ENCODE data around the gene PPP1R9A.

PPP1R9A gene

GRCh38 chr7:94907026-94907810 lies at the start of gene PPP1R9A:
PPP1R9A (plus strand) TSS chr7:94907594; CDS start chr7:94910114, 2,520 bp downstream.
- DNase-seq, result no peak

- DNase-seq, result no peak
Observed at GRCh38 chr7:94871132-94871531, 36.3 kb upstream of the PPP1R9A start.

GRCh38 chr7:94873239-94873638 lies 34.2 kb upstream of the PPP1R9A start:
- no peak for DNase-seq

GRCh38 chr7:94874036-94874785 lies 33.2 kb upstream of the PPP1R9A start:
- no peak for DNase-seq

GRCh38 chr7:94875201-94875600 lies 32.2 kb upstream of the PPP1R9A start:
- no peak for DNase-seq

GRCh38 chr7:94877731-94878670 lies 29.4 kb upstream of the PPP1R9A start:
- DNase-seq, result no peak

GRCh38 chr7:94882891-94883290 lies 24.5 kb upstream of the PPP1R9A start:
- no peak for DNase-seq

GRCh38 chr7:94883616-94884015 lies 23.8 kb upstream of the PPP1R9A start:
- DNase-seq, result no peak

GRCh38 chr7:94888551-94888950 lies 18.8 kb upstream of the PPP1R9A start:
- DNase-seq, result no peak

- no peak for DNase-seq
Observed at GRCh38 chr7:94888995-94889523, 18.3 kb upstream of the PPP1R9A start.

- DNase-seq, result no peak
Observed at GRCh38 chr7:94890216-94890615, 17.2 kb upstream of the PPP1R9A start.

GRCh38 chr7:94893661-94894060 lies 13.7 kb upstream of the PPP1R9A start:
- no peak for DNase-seq

GRCh38 chr7:94897541-94897940 lies 9.9 kb upstream of the PPP1R9A start:
- no peak for DNase-seq

- no peak for DNase-seq
Observed at GRCh38 chr7:94898340-94898739, 9.1 kb upstream of the PPP1R9A start.

GRCh38 chr7:94901981-94902380 lies 5.4 kb upstream of the PPP1R9A start:
- no peak for DNase-seq

- DNase-seq, result no peak
Observed at GRCh38 chr7:94903971-94904370, 3.4 kb upstream of the PPP1R9A start.

- no peak for DNase-seq
Observed at GRCh38 chr7:94904982-94905381, 2.4 kb upstream of the PPP1R9A start.

- no peak for DNase-seq
Observed at GRCh38 chr7:94906065-94906851, 1.1 kb upstream of the PPP1R9A start.

- no peak for DNase-seq
Observed at GRCh38 chr7:94907811-94908322, 473 bp downstream of the PPP1R9A start.

GRCh38 chr7:94908323-94909178 lies 1.2 kb downstream of the PPP1R9A start:
- DNase-seq, result no peak

GRCh38 chr7:94909179-94909466 lies 1.7 kb downstream of the PPP1R9A start:
- DNase-seq, result no peak

All from MV-4-11 (cell line).